Mesenchymal stem cell (in vitro differentiated cells and primary cell): Measurements from ENCODE around the gene SLC66A2.

ENCODE experiments used
- DNase-seq: peaks from one replicate; pipeline ENCODE4 v3.0.0-alpha.2; 2013
- H2AFZ ChIP-seq: one replicate; pipeline ENCODE4 v1.6.1; 2013; ENCODE audit warnings: low read depth, mild to moderate bottlenecking, control low read depth, inconsistent platforms, low read length, moderate library complexity
- H2AK5ac ChIP-seq: 2 replicates; pipeline ENCODE4 v1.6.1; 2013; ENCODE audit warnings: low read length, moderate library complexity, mild to moderate bottlenecking, inconsistent platforms; ENCODE audit not compliant: severe bottlenecking
- H2BK120ac ChIP-seq: one replicate; pipeline ENCODE4 v1.6.1; 2013; ENCODE audit warnings: low read depth, mild to moderate bottlenecking, inconsistent platforms, low read length, moderate library complexity
- H2BK12ac ChIP-seq, 2 experiments: one replicate each; pipeline ENCODE4 v1.6.1; 2013; ENCODE audit warnings: inconsistent platforms in 2 of 2, low read length in 2 of 2, mild to moderate bottlenecking in 2 of 2, moderate library complexity in 2 of 2, control low read depth in 1 of 2
- H2BK15ac ChIP-seq: one replicate; pipeline ENCODE4 v1.6.1; 2013; ENCODE audit warnings: mild to moderate bottlenecking, low read depth, inconsistent platforms; ENCODE audit not compliant: poor library complexity, severe bottlenecking
- H2BK5ac ChIP-seq: 2 replicates; pipeline ENCODE4 v1.6.1; 2013; ENCODE audit warnings: low read depth, mild to moderate bottlenecking, low read length, control low read depth, inconsistent platforms; ENCODE audit not compliant: poor library complexity, severe bottlenecking
- H3K14ac ChIP-seq, 2 experiments: one replicate each; pipeline ENCODE4 v1.6.1; 2013; ENCODE audit warnings: inconsistent platforms in 2 of 2, low read length in 2 of 2, control low read depth in 1 of 2, mild to moderate bottlenecking in 1 of 2, moderate library complexity in 1 of 2
- H3K18ac ChIP-seq, 2 experiments: one replicate each; pipeline ENCODE4 v1.6.1; 2013; ENCODE audit warnings: inconsistent platforms in 2 of 2, low read length in 2 of 2, control low read depth in 1 of 2, low read depth in 1 of 2, mild to moderate bottlenecking in 1 of 2
- H3K23ac ChIP-seq, 2 experiments: one replicate each; pipeline ENCODE4 v1.6.1; 2013; ENCODE audit warnings: inconsistent platforms in 2 of 2, low read length in 2 of 2, mild to moderate bottlenecking in 2 of 2, moderate library complexity in 2 of 2, control low read depth in 1 of 2
- H3K27ac ChIP-seq: 2 replicates; pipeline ENCODE4 v1.5.1; 2013; ENCODE audit warnings: mild to moderate bottlenecking, moderate library complexity, low read length, control low read depth, inconsistent platforms; ENCODE audit not compliant: poor library complexity, severe bottlenecking
- H3K27me3 ChIP-seq, 2 experiments: 2 replicates each; pipeline versions ENCODE4 v1.6.1 to v1.7.0; 2013; ENCODE audit warnings: low read length in 2 of 2, mild to moderate bottlenecking in 2 of 2, moderate library complexity in 2 of 2, control low read depth in 1 of 2, inconsistent platforms in 1 of 2; ENCODE audit not compliant: control insufficient read depth in 1 of 2, insufficient read depth in 1 of 2
- H3K36me3 ChIP-seq, 2 experiments: 2 replicates each; pipeline versions ENCODE4 v1.6.1 to v1.7.0; 2013; ENCODE audit warnings: low read length in 2 of 2, control low read depth in 1 of 2, inconsistent platforms in 1 of 2, low read depth in 1 of 2, mild to moderate bottlenecking in 1 of 2; ENCODE audit not compliant: insufficient read depth in 2 of 2, control insufficient read depth in 1 of 2
- H3K4ac ChIP-seq, 2 experiments: one replicate each; pipeline ENCODE4 v1.6.1; 2013; ENCODE audit warnings: inconsistent platforms in 2 of 2, low read length in 2 of 2, mild to moderate bottlenecking in 2 of 2, moderate library complexity in 2 of 2, control low read depth in 1 of 2, low read depth in 1 of 2
- H3K4me1 ChIP-seq: 2 replicates; pipeline ENCODE4 v1.6.1; 2013; ENCODE audit warnings: low read depth, low read length, control low read depth; ENCODE audit not compliant: control insufficient read depth, insufficient read depth
- H3K4me2 ChIP-seq: 2 replicates; pipeline ENCODE4 v1.6.1; 2013; ENCODE audit warnings: low read length, mild to moderate bottlenecking, inconsistent platforms; ENCODE audit not compliant: poor library complexity, severe bottlenecking
- H3K4me3 ChIP-seq, 2 experiments: 2 replicates each; pipeline versions ENCODE4 v1.5.1 to v1.7.0; 2013; ENCODE audit warnings: low read length in 2 of 2, mild to moderate bottlenecking in 2 of 2, control low read depth in 1 of 2, low read depth in 1 of 2; ENCODE audit not compliant: insufficient read depth in 1 of 2
- H3K79me1 ChIP-seq: replicated peaks from 2 replicates; pipeline ENCODE4 v1.6.1; 2013; ENCODE audit warnings: mild to moderate bottlenecking, control low read depth, low read length, inconsistent platforms; ENCODE audit not compliant: poor library complexity, severe bottlenecking
- H3K9ac ChIP-seq: 2 replicates; pipeline ENCODE4 v1.7.0; 2013; ENCODE audit warnings: mild to moderate bottlenecking, low read length, moderate library complexity
- H3K9me3 ChIP-seq: 2 replicates; pipeline ENCODE4 v1.7.0; 2013; ENCODE audit warnings: mild to moderate bottlenecking, low read length; ENCODE audit not compliant: control insufficient read depth
- H4K8ac ChIP-seq: one replicate; pipeline ENCODE4 v1.6.1; 2013; ENCODE audit warnings: inconsistent platforms, mild to moderate bottlenecking, low read length, moderate library complexity
- H4K91ac ChIP-seq: one replicate; pipeline ENCODE4 v1.6.1; 2013; ENCODE audit warnings: mild to moderate bottlenecking, low read length, inconsistent platforms
- WGBS: methylation state at CpG from one replicate; pipeline ENCODE4 v1.1.7; 2013; ENCODE audit warnings: mixed read lengths; 5-methylcytosine and 5-hydroxymethylcytosine counted together

SLC66A2 gene

DNA sequence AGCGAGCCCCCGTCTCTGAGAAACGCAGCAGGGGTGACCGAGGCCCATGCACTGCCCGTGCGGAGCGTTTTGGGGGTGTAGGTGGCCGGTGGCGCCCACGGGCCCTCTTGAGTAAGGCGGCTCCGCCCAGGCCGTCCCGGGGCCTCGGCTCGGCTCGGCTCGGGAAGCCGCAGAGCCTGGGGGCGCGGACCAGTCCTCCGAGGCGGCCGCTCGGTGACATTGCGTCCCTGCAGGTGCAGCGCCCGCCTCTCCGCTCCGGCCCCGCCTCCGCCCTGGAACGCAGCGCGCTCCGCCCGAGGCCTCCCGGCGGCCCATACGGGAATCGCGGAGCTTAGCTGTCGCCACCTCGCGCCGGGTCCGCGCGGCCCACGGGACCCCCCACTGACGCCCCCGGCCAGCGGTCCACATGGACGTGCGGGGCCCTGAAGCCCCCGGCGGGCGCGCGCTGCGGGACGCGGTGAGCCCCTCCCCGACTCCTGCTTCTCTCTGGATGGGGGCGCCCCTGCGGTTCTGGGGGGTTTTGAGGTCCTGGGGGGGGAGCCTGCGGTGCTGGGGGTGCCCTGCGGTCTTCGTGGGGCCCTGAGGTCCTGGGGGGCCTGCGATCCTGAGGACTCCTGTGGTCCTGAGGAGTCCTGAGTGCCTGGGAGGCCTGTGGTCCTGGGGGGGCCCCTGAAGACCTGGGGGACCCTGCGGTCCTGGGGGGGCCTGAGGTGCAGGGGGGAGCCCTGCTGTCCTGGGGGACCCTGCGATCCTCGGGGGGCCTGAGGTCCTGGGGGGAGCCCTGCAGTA lies 13.1 kb upstream of the SLC66A2 start, which contains the start of gene HSBP1L1:
HSBP1L1 (plus strand) TSS at position 314 of the 789 bp plus-strand sequence; CDS start at position 407, 93 bp downstream.
- 6% methylated on average over 33 of the region's 73 CpGs for WGBS
- peak within 1 kb of the TSS; percentile 49 to 54 for H3K23ac ChIP-seq
- H2AK5ac ChIP-seq: peak within 1 kb of the TSS; percentile 83
- H3K14ac ChIP-seq: peak within 1 kb of the TSS; percentile 19 to 82
- H3K4me1 ChIP-seq: peaks cover 19% of the 10 kb centered on the region
- H3K9ac ChIP-seq: peak within 1 kb of the TSS; percentile 81
- peak within 1 kb of the TSS; percentile 46 for H2BK5ac ChIP-seq
- peak within 1 kb of the TSS; percentile 83 to 88 for H2BK12ac ChIP-seq
- H4K8ac ChIP-seq: peak within 1 kb of the TSS; percentile 95
- H3K4ac ChIP-seq: peak within 1 kb of the TSS; percentile 85 to 90
- H3K9me3 ChIP-seq: no peaks in the 10 kb centered on the region
- H3K18ac ChIP-seq: peak within 1 kb of the TSS; percentile 70 to 94
- peak within 1 kb of the TSS; percentile 91 for H3K27ac ChIP-seq
- H3K36me3 ChIP-seq: peaks cover 10 to 15% of the 10 kb centered on the region in 2 experiments
- peak within 1 kb of the TSS; percentile 100 for H2BK120ac ChIP-seq
- peak; percentile 52 for DNase-seq
- no peaks in the 10 kb centered on the region for H3K27me3 ChIP-seq
- peak within 1 kb of the TSS; percentile 88 for H3K4me2 ChIP-seq
- peak within 1 kb of the TSS; percentile 99 for H2BK15ac ChIP-seq
- peak within 1 kb of the TSS; percentile 71 to 75 for H3K4me3 ChIP-seq
- peaks cover 7% of the 10 kb centered on the region for H3K79me1 ChIP-seq
- H4K91ac ChIP-seq: peak within 1 kb of the TSS; percentile 98
- peak within 1 kb of the TSS; percentile 42 for H2AFZ ChIP-seq

DNA sequence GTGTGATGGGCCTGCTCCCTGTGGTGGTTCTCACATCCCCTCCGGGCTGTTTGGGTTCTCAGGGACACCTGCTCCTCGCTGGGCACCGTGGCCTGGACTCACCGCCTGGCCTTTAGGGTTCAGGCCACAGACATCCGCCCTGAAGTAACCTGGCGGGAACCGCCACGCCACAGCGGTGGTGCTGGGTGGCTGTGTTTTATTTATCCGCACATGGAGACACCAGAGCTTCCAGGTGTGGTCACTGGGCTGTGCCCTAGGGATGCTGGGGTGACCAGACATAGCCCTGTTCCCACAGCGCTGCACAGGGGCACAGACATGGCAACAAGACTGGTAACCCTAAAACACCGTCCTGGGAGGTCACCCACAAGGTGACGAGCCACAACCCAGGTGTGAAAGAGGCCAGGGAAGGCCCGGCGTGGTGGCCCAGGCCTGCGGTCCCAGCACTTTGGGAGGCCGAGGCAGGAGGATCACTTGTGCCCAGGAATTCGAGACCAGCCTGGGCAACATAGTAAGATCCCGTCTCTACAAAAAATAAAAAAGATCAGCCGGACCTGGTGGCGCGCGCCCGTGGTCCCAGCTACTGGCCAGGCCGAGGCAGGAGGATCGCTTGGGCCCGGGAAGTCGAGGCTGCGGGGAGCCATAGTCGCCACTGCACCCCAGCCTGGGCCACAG lies 12.3 kb upstream of the SLC66A2 start:
- DNase-seq: no peak
- no peak overlapping the region for H3K27ac ChIP-seq
- no peak overlapping the region for H2BK5ac ChIP-seq
- H2BK120ac ChIP-seq: no peak overlapping the region
- no peak overlapping the region for H2AFZ ChIP-seq
- no peak overlapping the region for H3K23ac ChIP-seq
- H3K79me1 ChIP-seq: peaks cover 6% of the 10 kb centered on the region
- peak overlapping the region; percentile 88 for H3K4me2 ChIP-seq
- H4K8ac ChIP-seq: peak overlapping the region; percentile 60
- H3K36me3 ChIP-seq: peaks cover 7 to 12% of the 10 kb centered on the region in 2 experiments
- H2AK5ac ChIP-seq: no peak overlapping the region
- H3K9ac ChIP-seq: peak overlapping the region; percentile 81
- peaks cover 19% of the 10 kb centered on the region for H3K4me1 ChIP-seq
- no peak overlapping the region for H3K14ac ChIP-seq
- H3K9me3 ChIP-seq: no peaks in the 10 kb centered on the region
- H3K4ac ChIP-seq: peak overlapping the region in 1 of 2 experiments; percentile 37
- WGBS: 96% methylated on average over 29 of the region's 30 CpGs
- peak overlapping the region in 1 of 2 experiments; percentile 7 for H3K18ac ChIP-seq
- no peak overlapping the region for H4K91ac ChIP-seq
- peak overlapping the region; percentile 71 to 75 for H3K4me3 ChIP-seq
- H3K27me3 ChIP-seq: no peaks in the 10 kb centered on the region
- peak overlapping the region in 1 of 2 experiments; percentile 31 for H2BK12ac ChIP-seq
- peak overlapping the region; percentile 62 for H2BK15ac ChIP-seq

DNA sequence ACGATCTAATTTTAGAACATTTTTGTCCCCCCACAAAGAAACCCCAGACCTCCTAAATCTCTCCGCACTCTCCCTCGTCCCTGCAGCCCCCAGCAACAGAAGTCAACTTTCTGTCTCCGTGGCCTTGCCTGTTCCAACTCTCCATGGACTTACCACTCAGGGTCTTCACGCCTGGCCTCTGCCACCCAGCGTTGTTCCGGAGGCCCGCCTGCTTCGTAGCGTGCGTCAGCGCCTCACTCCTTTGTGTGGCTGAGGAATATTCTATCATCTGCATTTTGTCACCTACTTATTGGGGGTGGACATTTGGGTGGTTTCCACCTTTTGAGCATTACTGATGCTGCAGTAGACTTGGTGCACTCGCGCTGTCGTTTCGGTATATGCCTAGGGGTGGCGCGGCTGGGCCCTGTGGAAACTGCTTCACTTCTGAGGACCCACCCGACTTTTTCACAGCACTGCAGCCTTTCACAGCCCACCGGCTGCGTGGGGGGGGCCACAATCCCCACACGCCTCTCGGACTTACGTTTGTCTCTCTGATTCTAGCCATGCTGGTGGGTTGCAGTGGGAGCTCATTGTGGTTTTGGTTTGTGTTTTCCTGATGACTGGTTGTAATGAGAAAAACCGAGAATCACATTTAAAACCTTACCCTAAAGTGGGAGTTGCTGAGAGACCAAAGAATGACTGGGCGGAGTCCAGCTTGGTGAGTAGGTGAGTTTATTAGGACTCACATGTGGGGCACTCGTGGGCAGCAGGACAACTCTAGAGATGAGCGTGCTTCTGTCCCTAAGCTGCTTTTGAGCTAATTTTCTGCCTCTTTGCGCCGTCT lies 11.6 kb upstream of the SLC66A2 start:
- Histone ChIP-seq H2BK12ac (peak overlapping the region in 1 of 2 experiments; percentile 31), H3K4me2 (no peak overlapping the region), H2AFZ (no peak overlapping the region), H3K14ac (no peak overlapping the region), H3K4me3 (no peak overlapping the region), H3K9ac (no peak overlapping the region), H3K27ac (no peak overlapping the region), H3K36me3 (peaks cover 3 to 11% of the 10 kb centered on the region in 2 experiments), H3K27me3 (no peaks in the 10 kb centered on the region), H3K79me1 (peaks cover 6% of the 10 kb centered on the region), H2BK120ac (no peak overlapping the region), H3K4ac (no peak overlapping the region), H2BK5ac (no peak overlapping the region), H2BK15ac (no peak overlapping the region), H3K18ac (no peak overlapping the region), H3K23ac (no peak overlapping the region), H3K4me1 (peaks cover 19% of the 10 kb centered on the region), H4K91ac (no peak overlapping the region), H2AK5ac (no peak overlapping the region), H3K9me3 (no peaks in the 10 kb centered on the region), H4K8ac (no peak overlapping the region)
- 90% methylated on average over 26 of the region's 30 CpGs for WGBS
- no peak for DNase-seq
